Mesenchymal stem cell (in vitro differentiated cells and primary cell): ENCODE results near the gene FOXA1.

Experiments
- DNase-seq: peaks from one replicate; pipeline ENCODE4 v3.0.0-alpha.2; 2013
- H2AFZ ChIP-seq: one replicate; pipeline ENCODE4 v1.6.1; 2013; ENCODE audit warnings: low read depth, mild to moderate bottlenecking, control low read depth, inconsistent platforms, low read length, moderate library complexity
- H2AK5ac ChIP-seq: 2 replicates; pipeline ENCODE4 v1.6.1; 2013; ENCODE audit warnings: low read length, moderate library complexity, mild to moderate bottlenecking, inconsistent platforms; ENCODE audit not compliant: severe bottlenecking
- H2BK120ac ChIP-seq: one replicate; pipeline ENCODE4 v1.6.1; 2013; ENCODE audit warnings: low read depth, mild to moderate bottlenecking, inconsistent platforms, low read length, moderate library complexity
- H2BK12ac ChIP-seq, 2 experiments: one replicate each; pipeline ENCODE4 v1.6.1; 2013; ENCODE audit warnings: inconsistent platforms in 2 of 2, low read length in 2 of 2, mild to moderate bottlenecking in 2 of 2, moderate library complexity in 2 of 2, control low read depth in 1 of 2
- H2BK15ac ChIP-seq: one replicate; pipeline ENCODE4 v1.6.1; 2013; ENCODE audit warnings: mild to moderate bottlenecking, low read depth, inconsistent platforms; ENCODE audit not compliant: poor library complexity, severe bottlenecking
- H2BK5ac ChIP-seq: 2 replicates; pipeline ENCODE4 v1.6.1; 2013; ENCODE audit warnings: low read depth, mild to moderate bottlenecking, low read length, control low read depth, inconsistent platforms; ENCODE audit not compliant: poor library complexity, severe bottlenecking
- H3K14ac ChIP-seq, 2 experiments: one replicate each; pipeline ENCODE4 v1.6.1; 2013; ENCODE audit warnings: inconsistent platforms in 2 of 2, low read length in 2 of 2, control low read depth in 1 of 2, mild to moderate bottlenecking in 1 of 2, moderate library complexity in 1 of 2
- H3K18ac ChIP-seq, 2 experiments: one replicate each; pipeline ENCODE4 v1.6.1; 2013; ENCODE audit warnings: inconsistent platforms in 2 of 2, low read length in 2 of 2, control low read depth in 1 of 2, low read depth in 1 of 2, mild to moderate bottlenecking in 1 of 2
- H3K23ac ChIP-seq, 2 experiments: one replicate each; pipeline ENCODE4 v1.6.1; 2013; ENCODE audit warnings: inconsistent platforms in 2 of 2, low read length in 2 of 2, mild to moderate bottlenecking in 2 of 2, moderate library complexity in 2 of 2, control low read depth in 1 of 2
- H3K27ac ChIP-seq: 2 replicates; pipeline ENCODE4 v1.5.1; 2013; ENCODE audit warnings: mild to moderate bottlenecking, moderate library complexity, low read length, control low read depth, inconsistent platforms; ENCODE audit not compliant: poor library complexity, severe bottlenecking
- H3K27me3 ChIP-seq, 2 experiments: 2 replicates each; pipeline versions ENCODE4 v1.6.1 to v1.7.0; 2013; ENCODE audit warnings: low read length in 2 of 2, mild to moderate bottlenecking in 2 of 2, moderate library complexity in 2 of 2, control low read depth in 1 of 2, inconsistent platforms in 1 of 2; ENCODE audit not compliant: control insufficient read depth in 1 of 2, insufficient read depth in 1 of 2
- H3K36me3 ChIP-seq, 2 experiments: 2 replicates each; pipeline versions ENCODE4 v1.6.1 to v1.7.0; 2013; ENCODE audit warnings: low read length in 2 of 2, control low read depth in 1 of 2, inconsistent platforms in 1 of 2, low read depth in 1 of 2, mild to moderate bottlenecking in 1 of 2; ENCODE audit not compliant: insufficient read depth in 2 of 2, control insufficient read depth in 1 of 2
- H3K4ac ChIP-seq, 2 experiments: one replicate each; pipeline ENCODE4 v1.6.1; 2013; ENCODE audit warnings: inconsistent platforms in 2 of 2, low read length in 2 of 2, mild to moderate bottlenecking in 2 of 2, moderate library complexity in 2 of 2, control low read depth in 1 of 2, low read depth in 1 of 2
- H3K4me1 ChIP-seq: 2 replicates; pipeline ENCODE4 v1.6.1; 2013; ENCODE audit warnings: low read depth, low read length, control low read depth; ENCODE audit not compliant: control insufficient read depth, insufficient read depth
- H3K4me2 ChIP-seq: 2 replicates; pipeline ENCODE4 v1.6.1; 2013; ENCODE audit warnings: low read length, mild to moderate bottlenecking, inconsistent platforms; ENCODE audit not compliant: poor library complexity, severe bottlenecking
- H3K4me3 ChIP-seq, 2 experiments: 2 replicates each; pipeline versions ENCODE4 v1.5.1 to v1.7.0; 2013; ENCODE audit warnings: low read length in 2 of 2, mild to moderate bottlenecking in 2 of 2, control low read depth in 1 of 2, low read depth in 1 of 2; ENCODE audit not compliant: insufficient read depth in 1 of 2
- H3K79me1 ChIP-seq: replicated peaks from 2 replicates; pipeline ENCODE4 v1.6.1; 2013; ENCODE audit warnings: mild to moderate bottlenecking, control low read depth, low read length, inconsistent platforms; ENCODE audit not compliant: poor library complexity, severe bottlenecking
- H3K9ac ChIP-seq: 2 replicates; pipeline ENCODE4 v1.7.0; 2013; ENCODE audit warnings: mild to moderate bottlenecking, low read length, moderate library complexity
- H3K9me3 ChIP-seq: 2 replicates; pipeline ENCODE4 v1.7.0; 2013; ENCODE audit warnings: mild to moderate bottlenecking, low read length; ENCODE audit not compliant: control insufficient read depth
- H4K8ac ChIP-seq: one replicate; pipeline ENCODE4 v1.6.1; 2013; ENCODE audit warnings: inconsistent platforms, mild to moderate bottlenecking, low read length, moderate library complexity
- H4K91ac ChIP-seq: one replicate; pipeline ENCODE4 v1.6.1; 2013; ENCODE audit warnings: mild to moderate bottlenecking, low read length, inconsistent platforms
- WGBS: methylation state at CpG from one replicate; pipeline ENCODE4 v1.1.7; 2013; ENCODE audit warnings: mixed read lengths; 5-methylcytosine and 5-hydroxymethylcytosine counted together

FOXA1 gene

DNA sequence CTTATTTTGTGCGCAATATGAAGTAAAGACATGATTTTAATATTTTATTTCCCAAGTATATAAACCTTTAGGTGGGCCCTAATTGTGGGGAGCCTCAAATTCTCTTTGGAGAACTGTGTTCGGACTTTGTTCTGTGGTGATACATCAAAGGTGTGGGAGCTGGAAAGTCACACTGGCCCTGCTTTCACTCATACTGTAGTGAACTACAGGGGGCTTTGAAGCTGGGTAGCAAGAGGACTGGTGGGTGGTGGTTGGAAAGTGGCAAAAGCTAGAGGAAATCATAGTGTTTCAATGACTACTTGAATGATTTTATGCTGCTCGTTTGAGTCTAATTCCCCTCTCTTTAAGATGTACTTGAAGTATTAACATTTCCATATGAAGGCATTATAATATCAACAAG lies 13.6 kb upstream of the FOXA1 start:
- H3K23ac ChIP-seq, result no peak overlapping the region
- no peak for DNase-seq
- no peak overlapping the region for H2AK5ac ChIP-seq
- peaks cover 36 to 90% of the 10 kb centered on the region in 2 experiments for H3K27me3 ChIP-seq
- no peak overlapping the region for H2BK5ac ChIP-seq
- 89% methylated on average over 1 of the region's 3 CpGs for WGBS
- H4K8ac ChIP-seq, result no peak overlapping the region
- no peaks in the 10 kb centered on the region for H3K79me1 ChIP-seq
- H4K91ac ChIP-seq, result no peak overlapping the region
- H3K4me3 ChIP-seq, result no peak overlapping the region
- H2BK15ac ChIP-seq, result no peak overlapping the region
- peaks cover 44% of the 10 kb centered on the region for H3K9me3 ChIP-seq
- no peak overlapping the region for H3K9ac ChIP-seq
- no peak overlapping the region for H2BK120ac ChIP-seq
- no peak overlapping the region for H3K4ac ChIP-seq
- no peaks in the 10 kb centered on the region for H3K36me3 ChIP-seq
- H3K4me2 ChIP-seq, result no peak overlapping the region
- H2BK12ac ChIP-seq, result no peak overlapping the region
- H2AFZ ChIP-seq, result no peak overlapping the region
- H3K14ac ChIP-seq, result no peak overlapping the region
- no peak overlapping the region for H3K18ac ChIP-seq
- H3K4me1 ChIP-seq, result no peaks in the 10 kb centered on the region
- no peak overlapping the region for H3K27ac ChIP-seq

DNA sequence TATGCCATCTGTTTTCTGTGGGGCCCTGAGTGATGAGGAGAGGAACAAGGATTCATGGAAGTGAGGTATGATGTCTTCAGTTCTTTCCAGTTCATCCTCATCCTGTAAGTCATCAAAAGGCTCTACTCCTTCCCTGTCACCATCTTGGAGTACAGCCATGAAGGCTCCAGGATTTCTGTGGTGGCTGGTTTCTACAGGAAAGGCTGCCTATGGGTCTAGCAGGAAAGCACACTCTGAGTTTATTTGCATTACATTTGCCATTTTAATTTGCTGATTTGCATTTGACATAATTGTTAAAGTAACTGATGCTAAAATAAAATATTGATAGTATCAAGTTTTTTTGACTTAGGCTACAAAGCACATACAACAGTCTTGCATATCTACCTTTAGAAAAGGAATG lies 11.6 kb upstream of the FOXA1 start:
- Histone ChIP-seq H2BK5ac (no peak overlapping the region), H2AK5ac (no peak overlapping the region), H3K4me1 (no peaks in the 10 kb centered on the region), H2BK120ac (no peak overlapping the region), H2AFZ (no peak overlapping the region), H3K4me2 (no peak overlapping the region), H2BK15ac (no peak overlapping the region), H3K4me3 (no peak overlapping the region), H3K14ac (no peak overlapping the region), H4K8ac (no peak overlapping the region), H3K79me1 (no peaks in the 10 kb centered on the region), H2BK12ac (no peak overlapping the region), H3K23ac (no peak overlapping the region), H4K91ac (no peak overlapping the region), H3K27me3 (peaks cover 56 to 100% of the 10 kb centered on the region in 2 experiments), H3K4ac (no peak overlapping the region), H3K18ac (no peak overlapping the region), H3K9me3 (peaks cover 27% of the 10 kb centered on the region), H3K36me3 (peaks cover 0 to 2% of the 10 kb centered on the region in 2 experiments), H3K9ac (no peak overlapping the region), H3K27ac (no peak overlapping the region)
- no peak for DNase-seq

DNA sequence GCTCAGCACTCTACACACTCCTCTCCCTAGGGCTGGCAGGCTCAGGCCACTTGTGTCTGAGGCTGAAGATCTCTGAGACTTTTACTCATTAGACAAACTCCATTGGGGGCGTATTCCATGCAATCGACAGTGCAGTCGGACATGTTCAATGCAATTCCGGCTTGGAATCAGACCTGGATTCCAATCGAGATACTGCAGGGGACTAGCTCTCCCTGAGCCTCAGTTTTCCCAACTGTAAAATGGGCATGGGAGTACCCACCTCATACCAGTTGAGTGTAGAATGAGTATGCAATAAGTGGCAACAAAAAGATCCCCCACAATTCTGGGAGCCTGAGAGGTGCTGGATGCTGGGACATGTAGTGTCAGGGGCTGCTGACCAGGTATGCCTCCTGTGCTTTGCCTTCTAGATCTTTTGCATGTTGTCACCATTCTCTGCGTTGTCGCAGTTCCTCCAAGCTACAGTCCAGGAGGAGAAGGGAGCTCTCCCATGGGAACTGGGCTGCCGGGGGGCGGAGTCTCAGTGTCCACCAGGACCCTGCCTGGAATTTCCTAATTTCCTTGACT lies 8.7 kb upstream of the FOXA1 start:
- no peak overlapping the region for H3K14ac ChIP-seq
- H4K8ac ChIP-seq, result no peak overlapping the region
- peaks cover 18% of the 10 kb centered on the region for H3K9me3 ChIP-seq
- no peak overlapping the region for H3K4ac ChIP-seq
- no peak overlapping the region for H3K9ac ChIP-seq
- H3K36me3 ChIP-seq, result peaks cover 0 to 2% of the 10 kb centered on the region in 2 experiments
- no peak overlapping the region for H2AK5ac ChIP-seq
- H3K27me3 ChIP-seq, result peaks cover 85 to 100% of the 10 kb centered on the region in 2 experiments
- peaks cover 9% of the 10 kb centered on the region for H3K4me1 ChIP-seq
- no peak overlapping the region for H2BK5ac ChIP-seq
- H2AFZ ChIP-seq, result no peak overlapping the region
- 89% methylated on average over 9 of the region's 9 CpGs for WGBS
- no peak overlapping the region for H3K18ac ChIP-seq
- no peak overlapping the region for H3K27ac ChIP-seq
- H3K79me1 ChIP-seq, result no peaks in the 10 kb centered on the region
- H3K23ac ChIP-seq, result no peak overlapping the region
- H4K91ac ChIP-seq, result no peak overlapping the region
- no peak overlapping the region for H2BK15ac ChIP-seq
- no peak for DNase-seq
- no peak overlapping the region for H2BK120ac ChIP-seq
- no peak overlapping the region for H3K4me2 ChIP-seq
- no peak overlapping the region for H3K4me3 ChIP-seq
- no peak overlapping the region for H2BK12ac ChIP-seq

DNA sequence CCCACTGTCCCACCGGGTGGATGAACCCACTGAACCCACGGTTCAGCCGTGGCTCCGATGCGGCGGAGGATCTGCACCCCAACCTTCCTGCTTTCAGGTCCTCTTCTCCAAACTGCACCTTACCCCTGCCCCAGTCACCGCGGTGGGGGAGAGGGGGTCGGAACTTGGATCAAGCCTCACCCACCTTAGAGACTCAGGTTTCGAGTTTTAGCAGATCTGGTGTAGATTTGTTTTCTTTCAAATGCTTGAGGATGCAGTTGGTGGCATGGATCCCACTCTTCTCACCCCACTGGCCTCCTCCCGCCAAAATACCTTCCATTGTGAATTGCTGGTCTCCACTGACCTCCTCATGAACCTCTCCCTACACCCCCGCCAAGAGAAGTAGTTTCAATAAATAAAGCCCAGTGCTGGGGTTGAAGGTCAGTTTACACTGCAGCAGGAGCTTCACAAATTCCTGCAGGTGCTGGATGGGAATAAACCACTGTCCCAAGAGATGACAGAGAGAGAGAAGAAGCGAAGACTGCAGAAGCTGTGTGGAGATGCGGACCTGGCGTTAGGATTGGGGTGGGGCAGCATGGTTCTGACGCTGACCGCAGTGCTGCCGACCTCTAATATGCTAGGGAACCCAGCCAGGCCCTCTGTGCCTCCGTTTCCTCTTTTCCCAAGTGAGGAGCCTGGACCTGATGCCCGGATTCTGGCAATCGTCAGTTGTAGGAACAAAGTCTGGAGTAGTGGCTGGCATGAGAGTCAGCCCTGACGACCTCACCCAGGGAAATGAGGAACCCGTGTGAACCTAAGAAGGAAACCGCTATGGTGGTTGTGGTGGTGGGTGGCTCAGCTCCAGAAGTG lies 7.8 kb upstream of the FOXA1 start:
- no peaks in the 10 kb centered on the region for H3K79me1 ChIP-seq
- no peak overlapping the region for H3K18ac ChIP-seq
- peaks cover 94 to 100% of the 10 kb centered on the region in 2 experiments for H3K27me3 ChIP-seq
- no peak overlapping the region for H3K4me3 ChIP-seq
- no peak for DNase-seq
- no peak overlapping the region for H2BK15ac ChIP-seq
- no peak overlapping the region for H2BK12ac ChIP-seq
- H3K4me1 ChIP-seq, result peaks cover 15% of the 10 kb centered on the region
- no peak overlapping the region for H3K4ac ChIP-seq
- peaks cover 18% of the 10 kb centered on the region for H3K9me3 ChIP-seq
- H2BK120ac ChIP-seq, result no peak overlapping the region
- H3K36me3 ChIP-seq, result peaks cover 0 to 2% of the 10 kb centered on the region in 2 experiments
- no peak overlapping the region for H4K91ac ChIP-seq
- 70% methylated on average over 23 of the region's 24 CpGs for WGBS
- H3K4me2 ChIP-seq, result no peak overlapping the region
- H2AFZ ChIP-seq, result no peak overlapping the region
- H3K14ac ChIP-seq, result no peak overlapping the region
- no peak overlapping the region for H3K9ac ChIP-seq
- H4K8ac ChIP-seq, result no peak overlapping the region
- no peak overlapping the region for H2AK5ac ChIP-seq
- no peak overlapping the region for H2BK5ac ChIP-seq
- no peak overlapping the region for H3K23ac ChIP-seq
- H3K27ac ChIP-seq, result no peak overlapping the region
